Thyroid gland (tissue), 4 donors: ENCODE measurements around the gene KRTAP21-3. TPM values are rescaled to one million over a fixed set of nuclear protein-coding genes. Genes with fewer than 3 reads are reported as not detected.
A peak's percentile ranks its signal among the peaks of the same experiment; 100 is the strongest.

Experiments used
- DNase-seq, 2 donors: peaks; one replicate each; pipeline ENCODE4 v3.0.0-alpha.2; 2019
- H3K27ac ChIP-seq, 3 donors: fragments of 200-600 bp; sonication (generic); 1 replicate in 2 of 3; 2 replicates in 1 of 3; pipeline ENCODE4 v1.5.1; 2016 to 2019; ENCODE audit warnings: mild to moderate bottlenecking in 1 of 3, moderate library complexity in 1 of 3
- H3K27me3 ChIP-seq: fragments of 200-600 bp; sonication (generic); one replicate; pipeline ENCODE4 v1.5.1; 2019
- H3K36me3 ChIP-seq, 2 donors: fragments of 200-600 bp; sonication (generic); one replicate each; pipeline ENCODE4 v1.5.1; 2016 to 2019
- H3K4me1 ChIP-seq, 2 donors: fragments of 200-600 bp; sonication (generic); one replicate each; pipeline ENCODE4 v1.5.1; 2017 to 2019
- H3K4me3 ChIP-seq, 3 donors: fragments of 200-600 bp; sonication (generic); replicated peaks in 1 of 3; 1 replicate in 2 of 3; 2 replicates in 1 of 3; pipeline ENCODE4 v1.5.1; 2016; ENCODE audit warnings: mild to moderate bottlenecking in 1 of 3
- H3K9me3 ChIP-seq: fragments of 200-600 bp; sonication (generic); one replicate; pipeline ENCODE4 v1.5.1; 2017
- CTCF ChIP-seq, 6 experiments: fragments of 200-600 bp in 3 of 6; fragments of 450-650 bp in 3 of 6; sonication (generic) in 3 of 6; IDR thresholded peaks; one replicate each; pipeline ENCODE4 v1.5.1; 2016 to 2019; ENCODE audit warnings: antibody characterized with exemption in 6 of 6, mild to moderate bottlenecking in 2 of 6, inconsistent platforms in 1 of 6, moderate library complexity in 1 of 6
- POLR2A ChIP-seq, 2 donors: fragments of 450-650 bp; IDR thresholded peaks; one replicate each; pipeline ENCODE4 v1.6.1; 2017; ENCODE audit warnings: antibody characterized with exemption in 2 of 2, mild to moderate bottlenecking in 2 of 2, moderate library complexity in 1 of 2
- WGBS, 2 donors: methylation state at CpG; one replicate each; pipeline ENCODE4 v1.1.5; 2017; 5-methylcytosine and 5-hydroxymethylcytosine counted together
- intact Hi-C: fragments of 100-400 bp; cut with DNase I; formaldehyde crosslinking; loops from one replicate; pipeline ENCODE4 v1.15.1; 2023
- total RNA-seq, 4 donors: library from RNA; depleted of rRNA; stranded (reverse); fragments of >200 nt; gene quantifications; one replicate each; pipeline ENCODE4 v1.2.3, GENCODE V29; 2016

The KRTAP21-3 gene
- total RNA-seq, 4 donors from 2014 or later = not detected

GRCh38 chr21:30740462-30740861 lies 21.9 kb upstream of the KRTAP21-3 start:
- Histone ChIP-seq H3K27me3 (no peaks in the 10 kb centered on the region), H3K36me3 (no peaks in the 10 kb centered on the region), H3K4me1 (no peaks in the 10 kb centered on the region), H3K4me3 (no peak overlapping the region), H3K27ac (no peak overlapping the region), H3K9me3 (no peaks in the 10 kb centered on the region)
- intact Hi-C loops = no loop called here
- TF ChIP-seq CTCF (IDR thresholded peaks at IDR 0.05) = no peak
- no peak for TF ChIP-seq POLR2A (IDR thresholded peaks at IDR 0.05)
- DNase-seq = no peak
- 91% methylated on average over 2 of the region's 2 CpGs for WGBS, 2 donors

- no peaks in the 10 kb centered on the region for H3K9me3 ChIP-seq
- intact Hi-C loops = no loop called here
- no peak overlapping the region for H3K27ac ChIP-seq
- H3K4me1 ChIP-seq = no peaks in the 10 kb centered on the region
- 52 to 61% methylated on average over 1 of the region's 1 CpG for WGBS, 2 donors
- DNase-seq = no peak
- no peaks in the 10 kb centered on the region for H3K27me3 ChIP-seq
- no peak overlapping the region for H3K4me3 ChIP-seq
- no peak for TF ChIP-seq POLR2A (IDR thresholded peaks at IDR 0.05)
- TF ChIP-seq CTCF (IDR thresholded peaks at IDR 0.05) = peak in 3 of 6 experiments; percentile 11 to 57 (median 39)
- no peaks in the 10 kb centered on the region for H3K36me3 ChIP-seq
Observed at GRCh38 chr21:30733026-30733425, 14.4 kb upstream of the KRTAP21-3 start.

- intact Hi-C loops = no loop called here
- no peak overlapping the region for H3K27ac ChIP-seq
- TF ChIP-seq POLR2A (IDR thresholded peaks at IDR 0.05) (no peak), CTCF (IDR thresholded peaks at IDR 0.05) (no peak)
- no peaks in the 10 kb centered on the region for H3K27me3 ChIP-seq
- DNase-seq = no peak
- no peaks in the 10 kb centered on the region for H3K9me3 ChIP-seq
- no peaks in the 10 kb centered on the region for H3K36me3 ChIP-seq
- H3K4me3 ChIP-seq = no peak overlapping the region
- no peaks in the 10 kb centered on the region for H3K4me1 ChIP-seq
- WGBS, 2 donors = 71% methylated on average over 1 of the region's 1 CpG
Observed at GRCh38 chr21:30726726-30727125, 8.1 kb upstream of the KRTAP21-3 start.

GRCh38 chr21:30719401-30719800 lies 824 bp upstream of the KRTAP21-3 start:
- no peak for TF ChIP-seq CTCF (IDR thresholded peaks at IDR 0.05)
- no peak for TF ChIP-seq POLR2A (IDR thresholded peaks at IDR 0.05)
- intact Hi-C loops = no loop called here
- no peak for DNase-seq
- Histone ChIP-seq H3K4me1 (no peaks in the 10 kb centered on the region), H3K36me3 (no peaks in the 10 kb centered on the region), H3K4me3 (no peak overlapping the region), H3K27ac (no peak overlapping the region), H3K27me3 (no peaks in the 10 kb centered on the region), H3K9me3 (no peaks in the 10 kb centered on the region)
- 84 to 94% methylated on average over 1 of the region's 1 CpG for WGBS, 2 donors

- no peaks in the 10 kb centered on the region for H3K36me3 ChIP-seq
- no peak for DNase-seq
- 89 to 94% methylated on average over 2 of the region's 2 CpGs for WGBS, 2 donors
- H3K27me3 ChIP-seq = no peaks in the 10 kb centered on the region
- no peak overlapping the region for H3K4me3 ChIP-seq
- H3K4me1 ChIP-seq = no peaks in the 10 kb centered on the region
- intact Hi-C loops = no loop called here
- H3K9me3 ChIP-seq = no peaks in the 10 kb centered on the region
- no peak overlapping the region for H3K27ac ChIP-seq
- no peak for TF ChIP-seq POLR2A (IDR thresholded peaks at IDR 0.05)
- TF ChIP-seq CTCF (IDR thresholded peaks at IDR 0.05) = no peak
Observed at GRCh38 chr21:30717105-30717504, 1.5 kb downstream of the KRTAP21-3 start.
